Amniotic stem cell (primary cell): ENCODE results near the gene WNT3.

Experiments used
- DNase-seq: peaks from one replicate; lab custom pipeline; 2025; lab: John Stamatoyannopoulos, UW

WNT3 gene

DNA sequence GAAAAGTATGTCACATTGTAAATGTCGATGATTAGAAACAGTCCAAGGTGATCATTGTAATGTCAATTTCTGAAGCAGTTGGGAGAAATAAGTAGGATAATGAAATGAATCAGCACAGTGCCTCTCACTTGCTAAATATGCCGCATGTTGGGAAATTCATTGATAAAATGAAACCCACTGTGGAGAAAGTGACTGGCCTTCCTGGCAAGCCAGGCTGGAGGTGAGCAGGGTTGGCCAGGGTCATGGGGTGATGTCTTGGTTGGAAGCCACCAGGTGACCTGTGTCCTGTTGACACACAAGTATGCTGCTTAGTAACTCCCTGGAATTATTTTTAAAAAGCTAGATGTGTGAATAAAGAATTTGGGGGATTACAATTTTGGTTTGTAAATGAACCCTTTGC, 18.0 kb upstream of the WNT3 start:
- no peak for DNase-seq

DNA sequence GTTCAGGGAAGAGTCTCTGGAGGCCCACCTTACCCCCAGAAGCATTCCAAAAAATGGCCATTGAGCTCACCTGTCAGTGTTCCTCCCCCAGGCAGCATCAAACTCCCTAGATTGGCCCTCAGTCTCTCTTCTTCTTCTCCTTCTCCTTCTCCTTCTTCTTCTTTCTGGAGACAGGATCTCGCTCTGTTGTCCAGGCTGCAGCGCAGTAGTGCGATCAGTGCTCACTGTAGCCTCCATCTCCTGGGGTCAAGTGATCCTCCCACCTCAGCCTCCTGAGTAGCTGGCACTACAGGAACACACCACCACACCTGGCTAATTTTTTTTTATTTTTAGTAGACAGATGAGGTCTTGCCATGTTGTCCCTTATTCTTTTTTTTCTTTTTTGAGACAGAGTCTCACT, 16.4 kb upstream of the WNT3 start:
- no peak for DNase-seq

- no peak for DNase-seq
These were observed 15.3 kb upstream of the WNT3 start for GRCh38 chr17:46833840-46834208.

- DNase-seq = peak; percentile 25
These were observed 14.7 kb upstream of the WNT3 start for GRCh38 chr17:46832945-46833839.

DNA sequence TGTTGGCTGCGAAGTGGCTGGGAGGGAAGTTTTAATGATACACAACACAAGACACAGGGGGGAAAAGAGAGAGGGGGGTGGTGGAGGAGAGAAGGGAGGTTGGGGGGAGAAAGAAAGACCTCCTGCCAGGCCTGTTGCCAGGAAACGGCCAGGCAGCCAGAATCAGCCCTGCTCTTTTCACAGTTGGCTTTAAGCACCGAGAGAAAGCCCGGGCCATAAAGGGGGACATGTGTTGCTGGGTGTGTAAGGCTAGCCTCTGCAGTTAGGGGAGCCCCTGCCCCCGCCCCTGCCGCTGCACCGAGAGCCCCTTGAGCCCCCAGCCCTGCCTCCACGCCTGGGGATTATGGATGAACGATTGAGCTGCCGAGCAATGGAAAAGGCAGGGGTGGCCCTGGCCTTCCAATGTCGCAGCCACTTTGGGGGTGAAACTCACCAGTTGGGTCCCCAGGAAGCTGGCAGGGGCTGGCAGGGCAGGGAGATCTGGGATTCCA, 13.9 kb upstream of the WNT3 start:
- DNase-seq = no peak

GRCh38 chr17:46831573-46832330, 13.3 kb upstream of the WNT3 start:
- no peak for DNase-seq

GRCh38 chr17:46827274-46827673, 8.8 kb upstream of the WNT3 start:
- DNase-seq = no peak

- DNase-seq = no peak
These were observed 7.6 kb upstream of the WNT3 start for GRCh38 chr17:46826116-46826515.

DNA sequence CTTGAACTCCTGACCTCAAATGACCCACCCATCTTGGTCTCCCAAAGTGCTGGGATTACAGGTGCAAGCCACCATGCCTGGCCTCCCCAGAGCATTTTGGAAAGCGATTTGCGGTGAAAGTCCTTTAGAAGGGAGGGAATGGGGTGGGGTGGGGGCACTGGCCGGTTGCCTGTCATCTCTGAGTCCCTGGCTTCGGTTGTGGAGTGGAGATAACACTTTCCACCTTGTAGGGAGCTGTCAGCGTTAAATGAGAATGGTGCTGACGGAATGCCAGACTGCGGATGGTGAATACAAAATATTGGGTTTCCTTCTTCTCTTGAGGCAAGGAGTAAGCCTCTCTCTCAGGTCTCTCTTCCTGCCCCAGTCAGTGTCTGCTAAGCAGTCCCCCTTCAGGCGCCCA, 5.2 kb upstream of the WNT3 start:
- DNase-seq = no peak

DNA sequence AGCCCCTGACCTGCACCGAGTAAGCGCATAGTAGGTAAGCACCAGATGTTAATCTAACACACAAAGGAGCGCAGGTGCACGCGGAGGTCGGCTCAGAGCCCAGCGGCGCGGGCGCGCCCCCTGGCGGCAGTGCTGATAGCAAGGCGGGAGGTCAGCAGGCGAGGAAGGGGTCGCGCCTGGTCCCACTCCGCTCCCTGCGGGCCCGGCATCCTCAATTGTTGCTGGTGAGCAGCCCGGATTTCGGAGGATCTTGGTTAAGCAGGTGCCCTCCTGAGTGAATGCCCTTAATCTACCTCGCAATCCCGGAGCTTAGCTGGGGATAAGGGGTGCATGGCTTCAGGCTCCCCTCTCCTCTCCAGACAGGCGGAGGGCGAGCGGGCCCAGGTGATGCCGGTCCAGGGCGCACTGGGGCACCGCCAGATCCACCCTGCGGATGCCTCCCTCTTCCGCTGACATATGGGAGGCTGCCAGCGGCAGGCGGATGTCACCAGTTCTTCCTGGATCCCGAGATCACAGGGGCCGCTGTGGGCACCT, 4.0 kb upstream of the WNT3 start:
- DNase-seq = no peak

GRCh38 chr17:46821482-46822387, 3.2 kb upstream of the WNT3 start:
- DNase-seq = no peak

GRCh38 chr17:46820592-46821450, 2.3 kb upstream of the WNT3 start:
- no peak for DNase-seq

- no peak for DNase-seq
These were observed 1.4 kb upstream of the WNT3 start for GRCh38 chr17:46819906-46820351.

- DNase-seq = no peak
These were observed 702 bp upstream of the WNT3 start for GRCh38 chr17:46818929-46819859.

DNA sequence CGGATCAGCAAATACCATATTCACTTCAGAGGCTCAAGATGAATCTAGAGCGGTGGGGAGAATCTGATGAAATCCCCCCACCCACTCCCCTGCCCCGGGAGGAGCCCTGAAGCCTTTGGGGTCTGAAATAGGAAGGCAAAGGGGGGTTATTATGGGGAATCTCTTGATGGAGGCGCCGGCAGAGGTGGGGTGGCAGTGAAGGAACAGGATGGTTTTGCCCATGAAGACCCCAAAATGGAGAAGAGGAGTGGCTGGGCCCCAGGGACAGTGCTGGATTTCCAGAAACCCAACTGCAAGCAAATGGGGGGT, 637 bp downstream of the WNT3 start:
- DNase-seq = no peak

- DNase-seq = no peak
These were observed 1.2 kb downstream of the WNT3 start for GRCh38 chr17:46817151-46817900.

DNA sequence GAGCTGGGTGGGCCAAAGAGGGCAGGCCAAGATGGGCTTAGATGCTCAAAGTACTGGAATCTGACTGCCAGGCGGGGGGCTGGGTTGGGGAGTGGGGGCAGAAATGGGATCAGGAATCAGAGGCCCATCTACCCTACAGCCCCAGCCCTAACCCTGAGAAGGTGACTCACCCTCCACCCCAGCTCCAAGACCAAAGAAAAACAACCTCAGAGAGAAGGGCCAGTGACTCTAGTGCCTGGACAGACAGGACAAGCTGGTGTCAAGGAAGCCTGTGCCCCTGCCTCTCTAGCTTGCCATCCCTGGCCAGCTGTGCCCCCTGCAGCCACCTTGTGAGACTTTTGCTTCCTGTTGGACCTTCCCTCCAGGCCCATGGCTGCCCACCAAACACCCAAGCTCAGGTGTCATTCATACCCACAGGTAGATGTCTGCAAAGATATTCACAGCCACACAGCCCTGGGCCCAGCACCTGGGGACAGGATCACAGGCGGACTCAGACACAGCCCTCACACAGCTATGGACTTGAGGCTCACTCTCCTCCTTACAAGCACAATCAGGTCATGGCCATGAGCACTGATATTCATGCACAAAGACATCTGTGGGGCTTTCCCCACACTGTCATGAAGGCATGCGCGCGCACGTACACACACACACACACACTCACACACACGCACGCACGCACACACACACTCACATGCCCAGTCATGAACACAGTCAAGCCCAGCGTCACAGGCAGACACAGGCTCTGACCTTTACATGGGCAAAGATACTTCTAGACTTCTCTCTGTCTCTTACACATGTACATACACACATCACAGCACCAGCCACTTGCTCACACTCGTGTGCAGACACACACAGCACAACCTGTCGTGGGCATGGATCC, 2.8 kb downstream of the WNT3 start:
- DNase-seq = no peak

- no peak for DNase-seq
These were observed 4.0 kb downstream of the WNT3 start for GRCh38 chr17:46814446-46814845.
